GM15510 (cell line): ENCODE results near the gene SAMD10.

ENCODE experiments used
- POLR2A ChIP-seq: IDR thresholded peaks from 3 replicates; pipeline ENCODE4 v1.6.1; 2011; ENCODE audit warnings: borderline replicate concordance; ENCODE audit not compliant: insufficient read length; ENCODE audit errors: extremely low read depth

SAMD10 gene

DNA sequence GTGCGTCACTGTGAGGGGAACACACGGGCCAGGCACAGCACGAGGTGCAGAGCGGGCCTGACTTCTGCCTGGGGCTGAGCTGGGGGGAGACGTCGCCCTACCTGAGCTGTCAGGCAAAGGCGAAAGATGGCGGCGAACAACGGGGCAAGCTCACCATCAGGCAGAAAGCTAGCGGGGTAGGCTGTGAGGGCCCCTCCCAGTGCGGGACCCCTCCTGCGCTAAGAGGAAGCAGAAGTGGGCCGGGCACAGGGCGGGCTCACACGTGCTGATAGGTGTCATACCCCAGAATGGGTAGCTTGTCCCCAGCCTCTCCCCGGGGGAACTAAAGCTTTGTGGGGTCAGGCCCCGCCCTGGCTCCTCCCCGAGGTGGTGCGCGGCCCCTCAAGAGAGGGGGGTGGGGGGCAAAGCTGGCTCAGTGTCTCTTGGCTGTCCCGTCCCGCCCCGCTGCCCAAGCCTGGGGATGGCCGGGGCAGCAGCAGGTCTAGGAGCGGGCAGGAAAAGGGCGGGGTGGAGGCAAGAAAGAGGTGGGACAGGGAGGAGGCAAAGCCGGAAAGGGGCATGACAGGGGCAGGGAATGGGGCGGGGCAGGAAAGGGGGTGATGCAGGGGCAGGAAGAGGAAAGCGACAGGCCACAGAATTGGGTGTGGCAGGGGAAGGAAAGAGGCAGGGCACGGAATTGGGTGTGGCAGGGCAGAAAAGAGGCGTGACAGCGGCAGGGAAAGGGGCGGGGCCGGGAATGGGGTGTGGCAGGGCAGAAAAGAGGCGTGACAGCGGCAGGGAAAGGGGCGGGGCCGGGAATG, 38.0 kb downstream of the SAMD10 start:
- no peak for TF ChIP-seq POLR2A

DNA sequence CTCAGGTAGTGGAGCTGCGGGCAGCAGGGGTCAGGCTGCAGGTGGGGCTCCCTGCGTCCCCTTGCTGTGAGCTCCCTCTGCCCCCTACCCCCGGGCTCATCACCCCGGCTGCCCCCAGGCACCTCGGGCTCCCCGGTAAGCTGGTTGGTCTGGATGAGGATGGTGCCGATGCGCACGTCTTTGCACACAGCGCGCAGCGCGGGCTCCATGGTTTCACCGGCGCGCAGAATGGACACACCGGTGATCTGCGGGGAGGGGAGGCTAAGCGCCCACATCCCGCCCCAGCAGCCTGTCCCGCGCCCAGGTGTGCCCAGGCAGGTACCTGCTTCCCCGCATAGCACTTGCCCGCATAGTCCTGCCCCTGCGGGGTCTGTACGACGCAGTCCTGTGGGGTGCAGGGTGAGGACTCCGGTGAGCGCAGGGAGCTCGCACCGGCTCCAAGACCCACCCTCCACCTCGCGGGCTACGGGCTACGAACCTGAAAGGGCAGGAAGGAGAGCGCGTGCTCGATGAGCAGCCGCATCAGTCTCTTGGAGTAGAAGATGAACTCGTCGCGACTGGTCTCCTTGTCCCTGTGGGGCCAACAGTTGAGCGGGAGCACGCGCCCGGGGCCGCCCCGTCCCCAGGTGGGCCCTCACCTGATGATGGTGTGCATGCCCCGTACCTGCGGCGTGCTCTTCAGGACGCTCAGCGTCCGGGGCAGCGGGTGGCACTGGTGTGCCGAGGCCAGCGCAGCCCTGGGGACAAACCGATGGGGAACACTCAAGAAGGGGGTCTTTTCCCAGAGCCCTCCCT, 38.8 kb downstream of the SAMD10 start:
- TF ChIP-seq POLR2A = no peak

DNA sequence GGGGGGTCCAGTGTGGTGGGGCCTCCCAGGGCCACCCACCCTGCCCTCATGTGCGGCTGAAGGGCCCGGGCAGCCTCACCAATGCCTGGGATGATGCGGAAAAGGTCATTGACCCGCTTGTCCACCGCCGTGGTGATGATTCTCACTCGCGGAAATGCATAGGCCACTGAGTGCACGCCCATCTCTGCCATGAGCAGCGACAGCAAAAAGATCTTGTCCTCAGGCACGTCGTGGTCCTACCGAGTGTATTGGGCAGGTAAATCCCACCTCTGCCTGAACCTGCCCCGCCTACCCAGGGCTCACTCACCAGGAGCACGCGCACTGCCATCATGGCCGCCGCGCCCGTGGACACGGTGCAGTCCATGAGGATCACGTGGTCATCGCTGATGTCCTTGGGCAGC, 39.4 kb downstream of the SAMD10 start:
- no peak for TF ChIP-seq POLR2A

DNA sequence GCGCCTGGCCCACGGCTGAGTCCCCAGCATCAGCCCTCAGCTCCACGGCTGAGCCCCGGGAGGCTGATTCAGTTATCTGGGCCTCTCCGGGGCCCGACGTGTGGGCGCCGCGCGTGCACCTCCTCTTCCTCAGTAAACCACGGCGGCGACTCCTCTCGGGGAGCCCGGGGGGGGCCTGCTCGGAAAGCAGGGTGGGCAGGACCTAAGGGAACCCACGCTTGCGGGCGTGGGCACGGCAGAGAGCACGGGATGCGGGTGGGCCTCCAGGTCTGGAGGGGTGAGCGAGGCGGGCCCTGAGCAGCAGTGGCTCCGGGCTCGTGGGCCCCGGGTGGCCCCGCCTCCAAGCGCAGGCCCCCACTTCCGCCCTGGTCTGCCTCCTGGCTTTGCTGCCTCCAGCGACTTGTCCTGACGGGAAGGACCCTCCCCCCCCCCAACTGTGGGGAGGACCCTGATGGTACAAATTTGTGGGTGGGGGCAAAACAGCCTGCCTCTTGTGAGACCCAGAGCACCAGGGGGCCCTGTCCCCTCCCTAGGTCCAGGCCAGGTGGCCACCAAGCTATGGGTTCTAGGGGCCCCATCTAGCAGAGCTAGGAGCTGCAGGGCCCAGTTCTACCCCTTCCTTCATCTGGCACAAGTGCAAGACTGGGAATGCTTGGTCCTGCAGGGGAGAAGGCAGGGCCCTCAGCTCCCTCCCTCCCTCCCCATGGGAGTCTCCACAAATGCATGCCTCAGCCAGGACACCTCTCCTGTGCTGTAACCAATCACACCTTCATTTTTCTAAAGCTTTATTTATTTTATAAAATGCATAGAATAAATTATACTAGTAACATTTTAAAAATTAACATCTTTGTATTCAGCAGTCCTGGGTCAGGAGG, 40.1 kb downstream of the SAMD10 start:
- no peak for TF ChIP-seq POLR2A

DNA sequence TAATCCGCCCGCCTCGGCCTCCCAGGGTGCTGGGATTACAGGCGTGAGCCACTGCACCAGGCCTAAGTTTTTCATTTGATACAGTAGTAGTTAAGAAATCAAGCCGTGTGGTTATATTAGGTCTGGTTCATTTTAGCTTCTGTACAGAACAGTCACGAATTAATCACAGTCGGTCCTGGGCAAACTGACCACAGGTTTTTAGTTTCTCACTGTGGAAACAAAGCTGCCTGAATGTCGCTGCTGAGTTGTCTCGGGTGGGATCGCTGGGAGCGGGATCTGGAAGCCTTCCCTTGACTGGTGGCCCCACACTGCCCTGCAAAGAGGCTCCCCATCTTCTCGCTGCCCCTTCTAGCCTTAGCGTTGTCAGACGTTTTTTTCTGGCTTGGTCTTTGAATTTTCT, 41.8 kb downstream of the SAMD10 start:
- no peak for TF ChIP-seq POLR2A

DNA sequence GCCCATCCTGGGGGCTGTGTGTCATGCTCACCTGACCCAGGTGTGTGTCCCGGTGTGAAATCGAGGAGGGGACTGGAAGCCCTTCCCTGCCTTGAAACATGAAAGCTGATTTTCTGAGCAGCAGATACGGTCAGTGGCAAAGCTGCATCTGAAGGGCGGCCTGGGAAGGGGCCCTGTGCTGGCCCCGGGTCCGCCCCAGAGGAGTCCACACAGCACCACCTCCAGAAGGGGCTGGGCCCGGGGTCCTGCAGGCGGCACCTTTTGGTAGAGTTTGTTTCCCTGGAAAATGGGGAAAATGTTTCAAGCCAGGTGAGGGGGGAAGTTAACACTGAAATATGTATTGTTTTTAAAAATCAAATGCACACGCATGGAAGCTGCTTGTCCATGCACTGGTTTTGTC, 44.0 kb downstream of the SAMD10 start:
- no peak for TF ChIP-seq POLR2A

DNA sequence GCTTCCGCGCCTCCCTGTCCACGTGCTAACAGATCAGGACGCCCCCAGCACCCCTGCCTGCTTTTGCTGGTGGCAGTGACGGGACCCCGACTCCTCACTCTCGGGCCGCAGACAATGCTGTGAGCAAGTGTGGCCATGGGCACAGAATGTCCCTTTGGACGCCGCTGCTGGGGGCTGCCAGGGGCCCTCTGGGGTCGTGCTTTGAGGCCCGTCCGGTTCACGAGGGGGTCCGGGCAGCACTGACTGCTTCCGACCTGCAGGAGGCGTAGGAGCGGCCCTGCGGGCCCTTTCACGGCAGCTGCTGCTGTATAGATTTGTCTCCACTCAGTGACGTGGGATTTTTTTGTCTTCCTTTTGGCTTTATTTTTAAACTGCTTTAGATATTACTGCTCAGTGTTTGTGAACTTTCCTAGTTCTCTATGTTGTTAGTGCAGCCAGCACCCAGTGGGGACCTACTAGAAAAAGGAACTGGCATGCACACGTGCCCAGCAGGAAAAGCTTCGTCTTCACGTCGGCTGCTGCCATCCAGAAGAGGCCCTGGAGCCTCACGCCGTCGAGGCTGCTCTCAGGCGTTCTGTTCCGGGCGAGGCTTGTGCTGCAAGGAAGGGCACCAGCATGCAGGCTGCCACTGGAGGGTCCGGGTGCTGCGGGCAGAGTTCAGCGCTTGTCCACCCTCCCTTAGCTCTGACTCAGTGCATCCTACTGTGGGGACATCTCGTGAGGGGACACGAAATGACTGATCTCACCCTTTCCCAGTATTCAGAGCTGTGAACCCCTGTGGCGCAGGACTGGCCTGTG, 45.0 kb downstream of the SAMD10 start:
- TF ChIP-seq POLR2A = no peak

DNA sequence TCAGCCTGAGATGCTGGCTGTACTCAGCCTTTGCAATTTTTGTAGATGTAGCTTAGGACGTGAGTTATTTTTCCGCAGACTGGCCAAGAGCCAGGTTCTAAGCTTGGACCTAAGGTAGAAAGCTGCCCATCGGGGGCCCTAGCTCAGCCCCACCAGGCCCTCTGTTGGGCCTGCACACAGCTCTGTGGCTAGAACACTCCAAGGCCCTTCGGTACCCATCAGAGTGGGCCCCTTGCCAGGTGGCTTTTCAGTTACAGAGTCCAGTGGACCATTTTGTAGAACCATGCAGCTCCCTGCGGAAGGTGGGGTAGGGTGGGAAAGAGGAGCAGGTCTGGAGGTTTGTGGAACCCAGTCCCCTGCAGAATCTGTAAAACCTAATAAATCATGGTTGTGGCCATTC, 45.8 kb downstream of the SAMD10 start:
- TF ChIP-seq POLR2A = no peak

DNA sequence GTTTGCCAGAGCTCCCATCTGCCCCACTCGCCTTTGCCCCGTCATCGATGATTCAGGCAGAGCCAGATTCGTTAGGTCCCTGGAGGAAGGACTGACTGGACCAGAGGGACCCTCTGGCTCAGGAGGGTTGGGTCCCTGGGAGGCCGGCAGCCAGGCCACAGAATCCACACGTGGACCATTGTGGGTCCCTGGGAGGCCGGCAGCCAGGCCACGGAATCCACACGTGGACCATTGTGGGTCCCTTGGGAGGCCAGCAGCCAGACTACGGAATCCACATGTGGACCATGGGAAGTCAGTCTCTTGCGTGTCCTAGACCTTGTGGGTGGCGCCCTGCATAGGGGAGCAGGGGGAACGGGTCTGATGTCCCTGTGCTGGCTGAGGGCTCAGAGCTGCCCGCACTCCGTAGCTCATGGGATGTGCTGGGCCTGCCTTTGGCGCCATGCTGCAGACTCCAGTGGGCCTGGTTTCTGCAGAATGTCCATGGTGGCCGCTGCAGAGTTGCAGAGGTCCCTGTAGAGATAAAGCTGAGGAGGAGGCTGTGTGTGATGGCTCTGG, 46.8 kb downstream of the SAMD10 start:
- TF ChIP-seq POLR2A = no peak

DNA sequence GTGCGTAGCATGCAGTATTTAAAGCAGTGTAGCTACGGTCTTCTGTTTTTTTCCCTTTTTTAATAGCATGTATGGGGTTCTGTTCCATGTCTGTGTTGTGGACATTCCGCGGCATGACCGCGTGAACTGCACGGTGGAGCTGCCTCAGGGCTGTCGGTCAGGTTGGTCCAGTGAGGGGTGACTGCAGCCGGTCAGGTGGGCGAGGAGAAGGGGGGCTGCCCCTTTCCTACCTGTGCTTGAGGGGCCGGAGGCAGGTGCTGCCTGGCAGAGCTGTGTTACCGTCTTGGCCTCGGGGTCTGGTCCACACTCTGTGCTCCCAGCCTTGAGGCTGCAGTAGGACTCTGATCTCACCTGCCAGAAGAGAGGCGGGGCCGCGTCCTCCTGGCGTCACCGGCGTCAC, 47.7 kb downstream of the SAMD10 start:
- no peak for TF ChIP-seq POLR2A

DNA sequence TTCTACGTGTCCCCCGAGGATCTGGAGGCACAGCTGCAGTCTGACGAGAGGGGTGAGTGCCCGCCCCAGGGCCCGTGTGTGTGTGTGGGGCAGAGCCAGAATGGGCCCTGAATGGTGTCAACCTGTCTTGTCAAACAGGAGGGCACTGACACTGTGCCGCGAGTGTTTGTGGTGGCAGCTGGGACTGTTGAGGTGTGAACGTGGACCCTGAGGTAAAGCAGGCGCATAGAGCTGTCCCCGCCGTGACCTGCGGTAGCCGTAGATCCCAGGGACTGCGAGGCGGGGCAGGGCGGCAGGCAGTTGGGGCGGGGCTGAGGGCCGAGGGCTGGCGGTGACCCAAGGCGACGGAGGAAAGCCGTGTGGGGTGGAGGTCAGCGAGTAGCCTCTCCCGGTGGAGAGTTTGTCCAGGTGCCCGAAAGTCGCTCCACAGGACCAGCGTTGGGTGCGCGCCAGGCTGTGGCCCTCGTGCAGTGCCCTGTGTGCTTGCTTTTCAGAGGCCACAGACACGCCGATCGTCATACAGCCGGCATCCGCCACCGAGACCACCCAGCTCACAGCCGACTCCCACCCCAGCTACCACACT, 48.4 kb downstream of the SAMD10 start:
- TF ChIP-seq POLR2A = no peak

DNA sequence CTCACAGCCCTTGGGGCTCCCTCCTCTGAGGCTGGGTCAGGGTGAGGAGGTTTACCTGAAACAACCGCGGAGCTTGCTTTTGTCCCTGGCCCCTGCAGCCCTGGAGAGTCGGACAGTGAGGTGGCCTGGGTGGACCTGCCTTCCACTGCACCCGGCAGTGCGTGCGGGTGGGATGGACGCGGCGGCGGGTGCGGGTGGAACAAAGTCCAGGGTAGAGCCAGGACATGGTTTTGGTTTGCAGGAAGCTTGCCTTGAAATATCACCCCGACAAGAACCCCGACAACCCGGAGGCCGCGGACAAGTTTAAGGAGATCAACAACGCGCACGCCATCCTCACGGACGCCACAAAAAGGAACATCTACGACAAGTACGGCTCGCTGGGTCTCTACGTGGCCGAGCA, 50.4 kb downstream of the SAMD10 start:
- no peak for TF ChIP-seq POLR2A

DNA sequence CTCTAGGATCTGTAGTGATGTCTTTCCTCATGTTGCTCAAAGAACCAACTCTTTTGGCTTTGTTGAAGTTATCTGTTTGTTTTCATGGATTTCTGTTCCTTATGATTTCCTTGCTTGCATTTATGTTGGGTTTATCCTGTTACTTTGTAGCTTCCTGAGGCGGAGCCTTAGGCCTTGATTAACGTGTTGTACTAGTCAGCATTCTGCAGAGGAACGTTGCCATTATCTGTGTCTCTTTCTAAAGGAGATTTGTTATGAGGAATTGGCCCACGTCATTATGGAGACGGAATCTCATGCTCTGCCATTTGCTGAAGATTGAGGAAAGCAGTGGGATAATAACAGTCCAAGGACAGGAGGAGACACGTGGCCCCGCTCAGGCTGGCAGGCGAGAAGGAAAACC, 53.1 kb downstream of the SAMD10 start:
- TF ChIP-seq POLR2A = no peak

DNA sequence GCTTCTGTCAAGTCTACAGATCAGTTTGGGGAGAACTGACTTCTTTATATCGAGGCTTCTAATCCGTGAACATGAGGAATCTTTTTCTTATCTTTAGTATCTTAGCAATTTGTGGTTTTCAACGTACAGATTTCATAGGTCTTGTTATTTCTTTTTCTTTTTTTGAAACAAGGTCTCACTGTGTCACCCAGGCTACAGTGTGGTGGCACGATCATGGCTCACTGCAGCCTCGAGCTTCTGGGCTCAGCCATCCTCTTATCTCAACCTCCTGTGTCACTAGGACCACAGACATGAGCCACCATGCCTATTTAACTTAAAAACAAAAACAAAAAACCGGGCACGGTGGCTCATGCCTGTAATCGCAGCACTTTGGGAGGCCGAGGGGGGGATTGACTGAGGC, 55.2 kb downstream of the SAMD10 start:
- TF ChIP-seq POLR2A = no peak
